ENCODE results near the gene FOXF1.
A peak's percentile ranks its signal among the peaks of the same experiment; 100 is the strongest.

FOXF1 gene

DNA sequence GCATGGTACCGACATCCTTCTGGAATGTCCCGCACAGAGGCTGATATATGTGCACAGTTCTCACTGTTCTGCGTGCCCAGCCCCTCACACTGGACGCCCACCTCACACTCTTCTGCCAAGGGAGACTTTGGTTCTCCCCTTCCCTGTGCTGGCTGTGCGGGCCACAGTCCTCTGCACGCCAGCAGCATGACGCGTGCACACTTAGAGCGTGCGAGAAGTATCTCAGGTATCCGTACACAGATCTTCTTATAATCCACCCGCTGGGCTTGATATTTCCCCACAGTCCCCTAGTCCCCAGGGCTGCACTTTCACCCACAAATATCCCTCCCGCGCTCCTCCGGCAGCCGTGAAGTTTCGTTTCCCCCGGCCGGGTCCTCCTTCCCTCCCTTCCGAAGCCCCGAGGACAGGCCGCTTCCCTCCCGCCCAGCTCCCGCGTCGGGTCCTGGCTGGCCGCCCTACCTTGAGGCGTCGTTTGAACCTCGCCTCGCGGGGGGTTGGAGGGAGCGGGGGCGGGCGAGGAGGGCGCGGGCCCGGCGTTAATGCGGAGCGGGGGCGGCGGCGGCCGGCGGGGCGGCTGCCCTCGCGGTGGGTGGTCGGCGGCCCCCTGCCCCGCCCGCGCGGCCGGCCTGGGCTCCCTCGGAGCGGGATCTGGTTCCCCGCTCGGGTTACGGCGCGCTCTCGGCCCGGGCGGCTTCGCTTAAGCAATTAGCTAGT, 5.0 kb upstream of the FOXF1 start:
- no peak for DNase-seq (ENCODE audit: low read depth)

DNA sequence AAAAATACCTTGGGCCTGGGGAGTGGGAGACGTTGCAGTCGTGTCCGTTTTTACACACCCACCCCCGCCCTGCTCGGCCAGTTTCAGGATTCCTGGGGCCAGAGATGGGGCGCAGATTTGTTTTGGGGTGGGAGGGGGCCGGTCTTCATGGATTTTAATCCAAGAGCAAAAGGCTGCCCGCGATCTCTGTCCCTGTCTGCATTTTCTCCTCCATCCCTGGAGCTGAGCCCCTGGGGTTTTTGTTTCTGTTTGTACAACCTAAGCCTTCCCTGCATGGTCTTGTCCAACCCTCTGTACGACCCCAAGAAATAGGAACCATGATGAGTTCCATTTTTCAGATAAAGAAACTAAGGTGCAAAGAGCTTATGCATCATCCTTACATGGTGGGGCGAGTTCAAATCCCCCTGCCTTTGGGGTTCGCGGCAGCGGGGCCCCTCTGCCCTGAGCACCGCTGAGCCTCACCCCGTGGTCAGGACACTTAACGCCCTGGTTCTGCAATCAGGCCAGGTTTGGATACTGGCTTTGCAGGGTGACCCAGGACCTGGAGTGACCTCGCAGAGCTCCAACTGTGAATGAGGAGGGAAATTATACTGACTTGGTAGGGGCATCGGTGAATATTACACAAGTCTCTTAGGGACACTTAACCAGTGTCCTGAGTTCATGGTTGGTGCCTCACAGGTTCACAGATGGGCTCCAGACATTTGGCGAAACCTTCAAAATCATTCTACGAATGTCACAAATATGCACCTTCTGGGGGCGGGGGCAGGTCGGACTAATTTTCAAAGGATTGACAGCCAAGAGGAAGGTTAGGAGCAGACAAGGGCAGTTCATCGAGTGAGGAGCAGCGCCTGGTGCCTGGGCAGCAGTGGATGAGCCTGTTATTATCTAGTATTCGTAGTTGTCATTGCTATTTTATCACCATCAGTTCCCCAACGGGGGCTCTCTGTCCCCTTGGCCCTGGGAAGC, 4.1 kb upstream of the FOXF1 start:
- DNase-seq (ENCODE audit: low read depth), result no peak

DNA sequence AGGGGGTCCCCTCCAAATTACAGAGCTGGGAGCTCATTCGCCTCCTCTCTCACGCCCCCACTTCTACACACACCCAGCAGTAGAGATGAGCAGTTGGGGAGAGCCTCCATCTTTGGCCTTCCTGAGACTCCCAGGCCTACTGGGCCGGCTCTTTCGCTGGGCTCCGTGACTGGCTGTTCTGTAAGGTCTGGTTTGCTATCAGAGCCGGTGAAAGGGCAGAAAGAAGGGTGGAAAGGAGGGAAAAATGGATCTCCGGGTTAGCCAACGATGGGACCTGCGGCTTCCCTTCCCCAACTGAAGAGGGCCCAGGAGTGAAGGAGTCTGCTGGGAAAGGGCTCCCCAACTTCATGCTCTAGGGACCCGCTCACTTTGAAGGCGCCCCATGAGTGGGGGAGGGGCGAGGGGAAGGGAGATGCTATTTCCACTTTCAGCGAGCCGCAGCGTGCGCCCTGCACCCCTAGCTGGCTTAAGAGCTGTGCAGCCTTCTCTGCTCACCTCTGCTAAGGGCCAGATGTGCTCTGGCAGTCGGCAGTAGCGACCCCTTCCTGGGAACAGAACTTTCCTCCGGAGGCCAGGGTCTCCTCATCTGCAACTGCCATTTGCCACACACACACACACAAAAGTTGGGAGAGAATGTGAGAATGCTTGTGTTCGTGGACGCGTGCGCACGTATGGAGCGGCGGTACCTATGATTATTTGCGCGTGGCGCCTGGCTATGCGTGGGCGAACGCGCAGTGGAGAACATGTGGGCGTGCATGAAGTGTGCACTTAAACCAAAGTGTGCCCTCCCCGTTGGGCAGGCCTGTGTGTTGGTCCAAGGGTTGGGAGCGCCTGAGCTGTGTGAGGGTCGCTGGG, 2.9 kb upstream of the FOXF1 start:
- no peak for DNase-seq (ENCODE audit: low read depth)

DNA sequence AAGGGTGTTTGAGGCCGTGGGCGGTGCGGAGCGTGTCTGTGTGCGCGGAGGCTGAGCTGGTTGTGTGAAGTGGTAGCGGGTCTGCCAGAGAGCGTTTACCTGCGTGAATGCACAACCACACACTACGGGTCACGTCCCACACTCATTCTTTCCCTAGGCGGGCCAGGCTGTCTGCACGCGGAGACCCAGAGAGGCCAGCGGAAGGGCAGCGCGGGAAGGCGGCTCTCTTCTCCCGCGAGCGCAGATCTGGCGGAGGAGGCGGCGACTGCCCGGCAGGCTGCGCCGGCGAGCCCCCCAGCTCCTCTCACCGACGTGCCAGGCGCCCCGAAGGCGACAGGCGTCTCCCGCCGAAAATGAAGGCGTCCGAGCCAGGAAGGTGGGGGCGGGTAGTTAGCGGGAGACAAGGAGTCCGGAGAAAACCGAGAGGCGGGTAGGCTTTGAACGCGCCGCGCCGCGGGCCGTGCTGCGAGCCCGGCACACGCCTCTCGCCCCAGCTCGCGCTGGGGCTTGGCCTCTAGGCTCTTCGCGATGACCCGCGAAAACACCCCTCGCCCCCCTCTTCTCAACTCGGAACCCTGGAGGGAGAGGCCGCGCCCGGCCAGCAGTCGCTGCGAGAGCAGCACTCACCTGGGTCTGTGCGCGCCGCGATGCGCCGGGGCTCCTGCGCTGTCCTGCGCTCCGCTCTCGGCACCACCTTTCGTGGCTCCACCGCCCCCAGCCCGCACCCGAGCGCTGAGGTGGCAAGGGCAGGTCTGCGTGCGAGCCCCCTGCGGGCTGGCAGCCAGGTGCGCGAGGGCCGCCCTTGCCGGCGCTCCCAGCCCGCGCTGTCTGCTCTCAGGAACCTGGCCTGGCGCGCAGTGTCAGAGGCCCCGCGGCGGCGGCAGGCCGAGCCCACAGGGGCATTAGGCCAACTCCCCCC, 2.0 kb upstream of the FOXF1 start:
- no peak for DNase-seq (ENCODE audit: low read depth)

DNA sequence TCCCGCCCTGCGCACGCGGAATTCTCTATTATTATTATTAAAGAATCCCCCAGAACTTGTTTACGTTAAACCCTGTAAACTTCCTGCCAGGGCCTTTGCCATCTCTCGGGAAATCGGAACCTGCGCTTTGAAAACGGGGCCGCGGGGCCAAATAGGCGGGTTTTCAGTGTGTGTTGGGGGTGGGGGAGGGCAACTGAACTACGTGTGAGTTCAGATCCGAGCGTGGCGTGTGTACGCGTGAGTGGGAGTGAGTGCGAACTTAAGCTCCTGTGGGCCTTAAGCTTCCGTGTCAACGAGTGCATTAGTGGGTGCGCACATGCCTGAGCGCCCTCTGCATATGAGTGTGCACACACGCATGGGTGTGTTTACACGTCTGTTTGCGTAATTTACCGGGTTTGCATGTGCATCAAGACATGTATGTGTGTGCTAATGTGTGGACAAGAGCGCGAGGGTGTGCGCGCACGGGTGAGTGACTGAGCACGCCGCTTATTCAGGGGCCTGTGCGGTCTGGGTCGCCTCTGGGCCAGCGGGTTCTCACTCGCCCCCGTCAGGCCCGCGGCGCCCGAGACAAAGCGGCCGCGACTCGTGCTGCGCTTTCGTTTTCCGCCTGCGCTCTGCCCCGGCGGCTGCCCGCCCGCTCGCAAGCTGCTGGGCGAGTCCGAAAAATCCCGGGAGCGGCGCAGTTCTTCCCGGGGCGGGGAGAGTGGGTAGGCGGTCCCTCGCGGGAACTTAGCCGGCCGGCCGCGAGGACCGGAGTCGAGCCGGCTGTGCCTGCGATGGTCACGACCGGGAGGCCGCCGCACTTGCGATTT, 1.2 kb upstream of the FOXF1 start:
- DNase-seq (ENCODE audit: low read depth), result peak; percentile 23

DNA sequence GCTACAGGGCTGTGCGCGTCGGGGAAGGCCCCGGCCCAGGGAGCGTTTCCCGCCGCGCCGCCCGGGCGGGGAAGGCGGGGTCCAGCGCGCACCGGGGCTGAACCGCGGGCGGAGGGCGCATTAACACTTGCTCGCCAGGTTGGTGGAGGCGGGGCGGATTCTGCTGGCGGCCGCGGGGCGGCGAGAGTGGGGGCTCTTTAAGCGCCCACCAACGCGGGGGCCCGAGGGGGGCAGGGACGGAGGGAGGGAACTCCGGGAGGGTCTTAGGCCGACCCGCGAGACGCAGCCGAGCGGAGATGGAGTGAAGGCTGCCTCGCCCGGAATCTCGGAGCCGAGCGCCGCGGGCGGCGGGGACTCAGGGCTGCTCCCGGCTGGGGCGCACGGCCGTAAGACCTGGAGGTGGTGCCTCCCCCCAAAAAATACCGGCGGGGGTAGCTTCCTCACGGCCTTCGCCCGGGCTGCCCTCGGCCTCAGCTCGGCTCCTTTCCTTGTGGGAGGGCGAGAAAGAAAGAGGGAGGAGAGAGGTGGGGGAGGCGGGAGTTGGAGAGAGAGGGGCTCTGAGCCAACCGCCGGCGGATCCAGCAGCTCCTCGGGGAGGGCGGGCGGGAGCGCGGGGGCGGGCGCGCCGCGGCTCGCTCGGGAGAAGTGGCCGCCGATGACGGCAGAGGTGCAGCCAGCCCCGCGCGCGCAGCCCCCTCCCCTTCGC, 415 bp upstream of the FOXF1 start:
- DNase-seq (ENCODE audit: low read depth), result no peak

DNA sequence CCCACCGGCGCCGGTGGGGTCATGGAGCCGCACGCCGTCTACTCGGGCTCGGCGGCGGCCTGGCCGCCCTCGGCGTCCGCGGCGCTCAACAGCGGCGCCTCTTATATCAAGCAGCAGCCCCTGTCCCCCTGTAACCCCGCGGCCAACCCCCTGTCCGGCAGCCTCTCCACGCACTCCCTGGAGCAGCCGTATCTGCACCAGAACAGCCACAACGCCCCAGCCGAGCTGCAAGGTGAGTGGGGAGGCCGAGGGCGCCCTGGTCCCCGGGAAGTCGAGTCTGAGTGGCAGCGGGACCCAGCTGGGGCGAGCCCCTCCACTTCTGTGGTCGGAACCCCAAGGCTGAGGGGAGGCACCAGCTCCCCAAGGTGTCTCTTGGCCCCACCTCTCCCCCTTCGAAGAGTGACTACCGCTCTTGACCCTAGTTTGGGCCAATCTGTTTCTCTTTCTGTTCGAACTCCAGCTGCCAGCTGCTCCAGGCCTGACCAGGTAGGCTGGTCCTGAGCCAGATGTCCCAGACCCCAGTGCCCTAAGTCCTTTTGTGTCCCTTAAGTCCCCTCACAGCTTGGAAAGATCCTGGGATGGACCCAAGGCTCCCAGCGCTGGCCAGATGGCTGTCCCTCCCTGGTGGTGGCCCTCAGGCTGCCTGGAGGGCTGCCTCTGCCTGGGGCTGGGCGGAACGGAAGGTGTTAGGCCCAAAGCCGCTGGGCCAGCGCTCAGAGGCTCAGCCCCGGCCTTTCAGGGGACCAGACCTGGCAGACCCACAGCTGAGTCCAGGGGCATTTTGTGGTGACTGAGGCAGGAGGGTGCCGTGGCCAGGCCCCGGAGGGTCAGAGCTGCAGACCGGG, 1.2 kb downstream of the FOXF1 start:
- DNase-seq (ENCODE audit: low read depth), result no peak

DNA sequence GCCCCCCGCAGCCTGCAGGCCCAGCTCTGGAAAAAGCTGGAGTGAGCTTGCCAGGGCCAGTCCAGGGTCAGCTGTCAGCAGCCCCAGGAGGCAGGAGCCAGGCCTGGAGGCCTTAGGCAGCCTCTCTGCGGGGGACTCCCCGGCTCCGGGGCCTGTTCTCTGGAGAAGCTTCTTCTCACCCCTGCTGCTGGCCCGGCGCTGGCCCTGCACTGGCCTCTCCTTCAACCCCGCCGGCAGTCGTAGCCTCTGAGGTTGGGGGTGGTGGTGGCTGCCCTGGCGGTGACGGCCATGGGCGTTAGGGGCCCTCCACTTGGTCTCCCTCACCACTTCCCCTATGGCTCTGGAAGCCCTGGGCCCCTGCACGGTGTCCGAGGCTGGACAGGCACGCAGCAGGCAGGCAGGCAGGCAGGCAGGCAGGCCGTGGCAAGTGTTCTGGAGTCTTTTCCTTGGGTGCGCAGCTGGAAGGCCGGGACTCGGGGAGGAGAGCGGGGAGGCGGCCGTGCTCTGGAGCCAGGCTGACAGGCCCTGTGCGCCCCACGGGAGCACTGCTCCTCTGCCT, 2.1 kb downstream of the FOXF1 start:
- no peak for DNase-seq (ENCODE audit: low read depth)

DNA sequence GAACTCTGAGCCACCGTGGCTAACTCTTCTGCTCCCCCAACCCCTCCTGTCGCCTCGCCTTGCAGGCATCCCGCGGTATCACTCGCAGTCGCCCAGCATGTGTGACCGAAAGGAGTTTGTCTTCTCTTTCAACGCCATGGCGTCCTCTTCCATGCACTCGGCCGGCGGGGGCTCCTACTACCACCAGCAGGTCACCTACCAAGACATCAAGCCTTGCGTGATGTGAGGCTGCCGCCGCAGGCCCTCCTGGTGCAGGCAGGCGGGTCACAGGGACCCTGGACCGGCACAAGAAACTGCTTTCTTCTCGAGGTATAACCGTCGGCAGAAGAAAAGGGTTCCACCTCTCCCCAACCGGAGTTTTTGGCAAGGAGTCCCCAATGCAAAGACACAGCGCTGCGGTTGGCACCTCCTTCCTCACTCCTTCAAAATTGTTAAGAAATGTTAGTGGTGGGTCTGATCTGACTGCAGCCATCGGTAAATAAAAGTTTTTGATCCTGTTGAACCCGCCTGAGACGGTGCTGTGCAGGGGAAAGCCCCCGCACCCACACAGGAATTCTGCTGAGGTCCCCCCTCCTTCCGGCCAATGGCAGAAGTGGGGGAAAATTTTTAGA, 2.6 kb downstream of the FOXF1 start:
- DNase-seq (ENCODE audit: low read depth), result no peak

DNA sequence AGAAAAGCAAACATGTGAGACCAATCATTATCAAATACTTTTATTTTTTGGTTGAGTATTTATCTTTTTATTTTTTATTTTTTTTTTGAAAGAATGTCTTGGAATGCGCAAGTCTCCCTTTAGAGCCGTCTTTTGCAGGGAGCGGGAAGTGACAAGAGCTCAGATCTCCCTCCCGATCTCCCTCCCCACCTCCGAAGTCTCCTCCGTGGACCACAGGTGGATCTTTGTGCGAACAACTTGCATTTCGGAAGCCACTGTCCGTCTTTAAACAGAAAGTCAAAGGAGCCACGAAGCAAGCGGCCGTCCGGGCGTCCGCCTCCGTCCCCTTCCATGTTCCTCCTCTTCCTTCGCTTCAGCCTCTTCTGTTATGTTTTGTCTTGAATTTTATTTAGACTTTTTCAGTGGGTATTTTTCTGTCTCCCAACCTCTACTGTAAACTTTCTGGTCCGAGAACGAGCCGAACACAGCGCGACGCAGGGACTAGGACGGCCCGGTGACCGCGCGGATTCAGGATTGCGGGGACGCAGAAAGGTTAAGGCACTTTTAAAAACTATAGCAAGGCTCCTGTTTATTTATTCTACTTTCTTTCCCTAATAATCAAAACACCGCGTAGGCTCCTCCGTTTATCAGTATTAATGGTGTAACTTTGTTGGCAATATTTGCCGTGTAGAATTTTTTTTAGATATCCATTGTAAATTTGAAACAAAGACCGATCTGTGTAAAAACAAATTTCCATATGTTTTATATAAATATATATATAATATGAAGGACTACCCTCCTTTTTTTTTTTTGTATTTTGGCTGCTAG, 3.3 kb downstream of the FOXF1 start:
- no peak for DNase-seq (ENCODE audit: low read depth)

DNA sequence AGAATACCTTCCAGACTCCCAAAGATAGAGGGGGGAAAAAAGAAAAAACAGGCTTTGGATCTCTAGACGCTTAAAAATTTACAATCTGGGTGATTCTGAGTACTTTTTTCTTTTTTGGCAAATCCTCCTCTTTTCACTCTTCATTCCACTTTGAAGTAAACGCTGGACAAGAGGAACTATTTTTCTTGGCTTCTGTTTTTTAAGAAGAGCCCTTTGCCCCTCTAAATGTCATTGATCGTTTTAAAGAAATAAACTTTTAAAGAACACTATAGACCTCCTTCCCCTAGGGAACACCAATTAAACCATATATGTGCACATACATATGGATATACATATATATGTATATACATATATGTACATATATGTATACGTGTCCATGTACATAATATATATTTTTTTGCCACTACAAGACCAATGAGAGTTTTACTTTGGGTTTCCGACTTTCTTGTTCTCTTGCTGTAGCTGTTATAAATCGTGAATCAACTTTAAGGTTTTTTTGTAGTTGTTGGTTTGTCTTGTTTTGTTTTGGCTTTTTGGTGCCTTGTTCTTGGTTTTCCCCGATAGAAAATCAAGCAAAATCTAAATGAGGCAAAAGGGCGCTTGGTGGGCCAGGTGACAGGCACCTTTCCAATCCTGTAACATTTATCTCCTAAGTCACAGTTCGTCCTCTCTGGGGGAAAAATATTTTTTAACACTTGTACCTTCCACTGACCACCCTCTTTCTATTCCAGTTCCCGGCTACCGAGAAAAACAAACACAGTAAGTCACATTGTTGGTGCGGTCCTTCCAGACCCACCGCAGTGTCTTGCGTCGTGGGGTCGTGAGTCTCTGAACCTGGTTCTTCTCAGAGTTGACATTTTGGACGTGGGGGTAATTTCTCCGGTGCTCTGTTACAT, 4.4 kb downstream of the FOXF1 start:
- no peak for DNase-seq (ENCODE audit: low read depth)

DNA sequence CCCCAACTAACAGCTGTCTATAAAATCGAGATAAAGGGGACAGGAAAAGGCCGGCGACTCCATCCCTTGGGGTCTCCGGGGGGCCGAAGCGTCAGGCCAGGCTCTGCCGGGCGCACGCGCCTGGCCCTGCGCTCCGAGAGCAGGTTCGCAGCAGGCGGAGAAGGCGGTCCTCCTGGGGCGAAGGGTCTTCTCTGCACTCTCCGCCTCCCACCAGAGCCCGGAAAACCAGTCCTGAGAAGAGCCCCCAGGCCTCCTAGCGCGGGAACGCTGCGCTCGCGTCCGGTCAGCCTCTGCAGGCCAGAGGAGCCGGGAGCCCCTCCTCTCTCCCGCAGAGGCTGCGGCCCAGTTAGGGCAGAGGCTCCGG, 5.1 kb downstream of the FOXF1 start:
- no peak for DNase-seq (ENCODE audit: low read depth)

DNA sequence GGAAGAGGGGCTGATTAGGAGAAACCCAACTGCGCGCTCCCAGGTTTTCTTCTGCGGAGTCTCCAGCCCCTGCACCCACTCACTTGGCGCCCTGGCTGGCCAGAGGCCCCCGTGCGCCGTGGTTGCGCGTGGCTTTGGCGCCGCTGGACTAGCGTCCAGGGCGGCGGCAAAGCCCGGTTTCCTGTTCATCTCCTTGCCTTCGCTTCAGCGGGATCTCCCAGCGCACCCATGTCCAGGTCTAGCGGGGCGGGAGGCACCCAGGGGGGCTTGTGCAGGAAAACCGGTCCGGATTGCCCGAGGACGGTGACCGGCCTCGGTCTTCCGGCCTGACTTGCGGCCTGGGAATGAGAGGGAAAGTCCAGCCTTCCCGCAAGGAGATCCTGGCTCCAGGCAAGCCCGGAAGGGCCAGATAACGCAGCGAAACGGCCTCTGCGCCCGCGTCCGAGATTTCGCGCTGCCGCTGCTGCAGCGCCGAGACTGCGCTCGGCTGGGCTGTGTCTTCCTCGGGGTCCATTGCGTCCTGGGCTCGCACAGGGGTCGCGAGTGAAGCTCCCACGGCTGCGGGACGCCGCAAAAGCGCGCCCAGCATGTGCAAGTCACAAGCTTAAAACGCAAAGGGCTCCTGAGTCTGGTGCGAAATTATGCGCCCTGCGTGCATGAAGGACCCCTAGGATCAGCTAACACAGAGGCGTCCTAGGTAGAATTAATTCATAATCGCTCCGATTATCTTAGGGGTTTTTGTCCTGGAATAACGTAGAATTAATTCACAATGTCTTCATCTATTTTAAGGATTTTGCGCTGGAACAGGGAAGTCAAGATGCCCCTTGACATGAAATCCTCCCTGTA, 5.7 kb downstream of the FOXF1 start:
- no peak for DNase-seq (ENCODE audit: low read depth)

DNA sequence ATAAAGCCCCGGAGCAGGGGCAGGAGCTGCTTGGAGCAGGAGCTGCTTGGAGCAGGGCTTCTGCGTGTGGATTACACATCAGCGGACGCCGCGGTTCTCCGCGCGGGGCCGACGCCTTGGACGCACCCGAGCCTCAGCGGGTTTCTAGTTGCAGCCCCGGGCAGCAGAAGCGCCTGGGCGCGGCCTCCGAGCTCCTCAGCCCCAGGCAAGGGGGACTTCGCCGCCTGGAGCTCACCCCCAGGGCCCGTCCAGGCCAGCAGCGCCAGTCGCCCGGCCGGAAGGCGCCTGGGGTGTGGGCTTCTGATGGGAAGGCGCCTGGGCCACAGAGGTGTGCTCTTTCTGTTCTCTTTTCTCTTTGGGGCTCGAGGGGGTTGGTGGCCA, 6.3 kb downstream of the FOXF1 start:
- no peak for DNase-seq (ENCODE audit: low read depth)

DNA sequence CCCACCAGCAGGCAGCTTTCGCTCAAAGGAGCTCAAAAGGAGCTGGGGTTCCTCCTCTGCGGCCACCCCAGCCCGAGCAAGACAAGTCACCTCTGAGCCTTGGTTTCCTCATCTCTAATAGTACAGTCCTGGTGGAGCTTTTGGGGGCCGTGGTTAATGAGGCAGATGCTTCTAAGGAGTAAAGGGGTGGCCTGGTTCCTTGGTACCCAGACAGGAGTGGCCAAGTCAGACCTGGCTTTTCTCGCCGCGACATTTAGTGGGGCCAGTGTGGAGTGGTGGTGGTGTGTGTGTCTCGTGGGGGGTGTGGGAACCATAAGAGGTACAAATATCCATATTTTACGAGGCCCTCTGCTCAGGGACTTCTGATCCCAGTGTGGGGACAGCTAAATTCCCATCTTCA, 6.7 kb downstream of the FOXF1 start:
- no peak for DNase-seq (ENCODE audit: low read depth)

Measured in stromal cell of bone marrow (primary cell).